GM23338 (cell line): Measurements from ENCODE around the gene YPEL4. TPM values are rescaled to one million over a fixed set of nuclear protein-coding genes. Genes with fewer than 3 reads are reported as not detected.

Experiments used
- ATAC-seq: fragments of 200-7000 bp; cut with Tn5 transposase; 3 replicates; pipeline ENCODE4 v1.9.1; 2020
- DNase-seq: peaks from one replicate; pipeline ENCODE4 v3.0.0-alpha.2; 2015; ENCODE audit warnings: low spot score
- H2AFZ ChIP-seq: fragments of 200-600 bp; sonication (generic); 2 replicates; pipeline ENCODE4 v1.8.0; 2016; ENCODE audit warnings: antibody characterized with exemption, mild to moderate bottlenecking, moderate library complexity
- H3F3A ChIP-seq: fragments of 200-600 bp; sonication (generic); replicated peaks from 2 replicates; pipeline ENCODE4 v1.8.0; 2017; ENCODE audit warnings: antibody characterized with exemption, mixed run types, low read depth
- H3K27ac ChIP-seq: fragments of 200-600 bp; sonication (generic); 2 replicates; pipeline ENCODE4 v1.6.1; 2016; ENCODE audit warnings: low read depth
- H3K27me3 ChIP-seq: fragments of 200-600 bp; sonication (generic); 2 replicates; pipeline ENCODE4 v1.8.0; 2016; ENCODE audit warnings: mild to moderate bottlenecking, mixed run types, moderate library complexity; ENCODE audit not compliant: insufficient read depth
- H3K36me3 ChIP-seq: fragments of 200-600 bp; sonication (generic); 2 replicates; pipeline ENCODE4 v1.8.0; 2016; ENCODE audit warnings: mild to moderate bottlenecking; ENCODE audit not compliant: insufficient read depth
- H3K4me1 ChIP-seq: fragments of 200-600 bp; sonication (generic); 2 replicates; pipeline ENCODE4 v1.8.0; 2016; ENCODE audit warnings: mild to moderate bottlenecking, moderate library complexity; ENCODE audit not compliant: insufficient read depth
- H3K4me2 ChIP-seq: fragments of 200-600 bp; sonication (generic); 2 replicates; pipeline ENCODE4 v1.7.1; 2017; ENCODE audit warnings: mixed run types
- H3K4me3 ChIP-seq: fragments of 200-600 bp; sonication (generic); 2 replicates; pipeline ENCODE4 v1.6.1; 2016; ENCODE audit warnings: mixed run types
- H3K79me2 ChIP-seq: fragments of 200-600 bp; sonication (generic); replicated peaks from 2 replicates; pipeline ENCODE4 v1.8.0; 2017; ENCODE audit warnings: mild to moderate bottlenecking; ENCODE audit not compliant: insufficient read depth
- H3K9me2 ChIP-seq: fragments of 200-600 bp; sonication (generic); 2 replicates; pipeline ENCODE4 v1.8.0; 2017; ENCODE audit not compliant: insufficient read depth
- H4K20me1 ChIP-seq: fragments of 200-600 bp; sonication (generic); replicated peaks from 2 replicates; pipeline ENCODE4 v1.8.0; 2017; ENCODE audit warnings: mild to moderate bottlenecking; ENCODE audit not compliant: insufficient read depth
- H3K27ac Mint-ChIP-seq: 2 replicates; pipeline ENCODE4 v1.8.0; 2020; ENCODE audit warnings: inconsistent platforms, mild to moderate bottlenecking, moderate library complexity, mixed read lengths
- H3K27me3 Mint-ChIP-seq: 3 replicates; pipeline ENCODE4 v1.8.0; 2022; ENCODE audit warnings: low read depth, mild to moderate bottlenecking, moderate library complexity, mixed read lengths, inconsistent platforms; ENCODE audit not compliant: insufficient read depth, poor library complexity
- H3K36me3 Mint-ChIP-seq: 3 replicates; pipeline ENCODE4 v1.8.0; 2021; ENCODE audit warnings: low read depth, mild to moderate bottlenecking, inconsistent platforms, moderate library complexity, mixed read lengths
- H3K4me1 Mint-ChIP-seq: 3 replicates; pipeline ENCODE4 v1.8.0; 2020; ENCODE audit warnings: mild to moderate bottlenecking, inconsistent platforms, mixed read lengths
- H3K4me3 Mint-ChIP-seq: 3 replicates; pipeline ENCODE4 v1.8.0; 2021; ENCODE audit warnings: moderate library complexity, mild to moderate bottlenecking, inconsistent platforms, mixed read lengths
- H3K9me3 Mint-ChIP-seq: 3 replicates; pipeline ENCODE4 v1.8.0; 2020; ENCODE audit warnings: moderate library complexity, mild to moderate bottlenecking, inconsistent platforms, mixed read lengths
- CREB1 ChIP-seq: fragments of 250-450 bp; sonication (Bioruptor Pico); IDR thresholded peaks from 2 replicates; pipeline ENCODE4 v1.5.0; 2020; ENCODE audit warnings: low read depth, mild to moderate bottlenecking, moderate library complexity
- CTCF ChIP-seq, 2 experiments: fragments of 200-600 bp in 1 of 2; sonication (generic) in 1 of 2; conservative IDR thresholded peaks; 2 replicates each; pipeline versions ENCODE4 v1.5.1 to v1.6.1; 2016 to 2017; ENCODE audit warnings: antibody characterized with exemption in 2 of 2, low read depth in 2 of 2, mild to moderate bottlenecking in 2 of 2, moderate library complexity in 1 of 2
- EZH2 ChIP-seq: fragments of 200-600 bp; sonication (generic); IDR thresholded peaks from one replicate; pipeline ENCODE4 v1.8.0; 2017; ENCODE audit warnings: antibody characterized with exemption, mild to moderate bottlenecking, low read depth; ENCODE audit not compliant: unreplicated experiment
- EZH2phosphoT487 ChIP-seq: fragments of 200-600 bp; sonication (generic); IDR thresholded peaks from one replicate; pipeline ENCODE4 v1.8.1; 2018; ENCODE audit warnings: antibody characterized with exemption; ENCODE audit not compliant: unreplicated experiment
- JUNB ChIP-seq: IDR thresholded peaks from one replicate; pipeline ENCODE4 v1.6.1; 2016; ENCODE audit warnings: antibody characterized with exemption; ENCODE audit not compliant: unreplicated experiment
- NANOG ChIP-seq: IDR thresholded peaks from 2 replicates; pipeline ENCODE4 v1.6.1; 2016; ENCODE audit warnings: antibody characterized with exemption, borderline replicate concordance
- STAT1 ChIP-seq: IDR thresholded peaks from one replicate; pipeline ENCODE4 v1.6.1; 2016; ENCODE audit warnings: antibody characterized with exemption; ENCODE audit not compliant: unreplicated experiment
- ZNF114 ChIP-seq: fragments of 250-450 bp; sonication (Bioruptor Pico); IDR thresholded peaks from 2 replicates; pipeline ENCODE4 v1.5.0; 2020; ENCODE audit warnings: mild to moderate bottlenecking, moderate library complexity
- ZNF331 ChIP-seq: fragments of 250-450 bp; sonication (Bioruptor Pico); IDR thresholded peaks from 2 replicates; pipeline ENCODE4 v1.5.0; 2020; ENCODE audit warnings: low read depth, mild to moderate bottlenecking, moderate library complexity
- polyA plus RNA-seq: library from polyadenylated mRNA; unstranded; fragments of >200 nt; fragmentation: Nextera tagmentation; extraction: Ambion mirVana; gene quantifications from 2 replicates; pipeline ENCODE4 v1.2.1, GENCODE V29; 2016
- total RNA-seq: library from RNA; depleted of rRNA; stranded (reverse); fragments of >200 nt; shearing (Covaris generic); gene quantifications from 2 replicates; pipeline ENCODE4 v1.2.3, GENCODE V29; 2014
- TF ChIP-seq, protein P1 (sequence below): fragments of 250-450 bp; sonication (Bioruptor Pico); IDR thresholded peaks from 2 replicates; pipeline ENCODE4 v1.5.0; 2020; ENCODE audit warnings: mild to moderate bottlenecking, moderate library complexity

The YPEL4 gene
- total and polyA plus RNA-seq, 2 experiments from 2014 or later = 1.1 TPM; not detected in 1

DNA sequence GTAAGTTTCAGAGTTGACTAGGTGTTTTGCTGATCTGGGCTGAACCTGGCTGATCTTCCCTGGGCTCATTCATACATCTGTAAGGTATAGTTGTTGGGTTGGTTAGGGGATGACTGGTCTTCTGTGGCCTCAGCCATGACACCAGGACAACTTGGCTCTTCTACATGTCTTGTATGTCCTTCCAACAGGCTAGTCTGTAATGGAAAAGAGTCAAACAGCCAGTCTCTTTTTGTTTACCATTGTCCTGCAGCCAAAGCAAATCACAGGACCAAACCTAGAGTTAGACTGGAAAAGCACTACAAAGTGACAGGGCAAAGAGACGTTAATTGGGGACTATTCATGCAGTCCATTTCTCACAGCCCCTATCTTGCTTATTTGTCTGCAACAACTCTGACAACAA is 34.4 kb downstream of the YPEL4 start (continued):
- TF ChIP-seq STAT1 = no peak
- no peak for TF ChIP-seq ZNF114
- no peak for TF ChIP-seq NANOG
- TF ChIP-seq CREB1 (CRISPR knock-in tag) = no peak
- no peak for TF ChIP-seq EZH2phosphoT487

DNA sequence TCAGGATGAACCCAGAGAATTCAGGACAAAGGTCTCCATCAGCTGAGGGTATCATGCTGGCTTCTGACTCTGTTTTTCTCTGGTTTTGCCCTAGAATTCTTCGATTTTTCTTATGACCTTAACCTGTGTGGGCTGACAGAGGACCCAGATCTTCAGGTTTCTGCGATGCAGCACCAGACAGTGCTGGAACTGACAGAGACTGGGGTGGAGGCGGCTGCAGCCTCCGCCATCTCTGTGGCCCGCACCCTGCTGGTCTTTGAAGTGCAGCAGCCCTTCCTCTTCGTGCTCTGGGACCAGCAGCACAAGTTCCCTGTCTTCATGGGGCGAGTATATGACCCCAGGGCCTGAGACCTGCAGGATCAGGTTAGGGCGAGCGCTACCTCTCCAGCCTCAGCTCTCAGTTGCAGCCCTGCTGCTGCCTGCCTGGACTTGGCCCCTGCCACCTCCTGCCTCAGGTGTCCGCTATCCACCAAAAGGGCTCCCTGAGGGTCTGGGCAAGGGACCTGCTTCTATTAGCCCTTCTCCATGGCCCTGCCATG is 35.4 kb downstream of the YPEL4 start:
- Mint-ChIP-seq H3K36me3 (peaks cover 34% of the 10 kb centered on the region), H3K4me3 (no peak overlapping the region), H3K27ac (no peak overlapping the region), H3K4me1 (peaks cover 9% of the 10 kb centered on the region; the same call in 2 of the 3 replicates), H3K27me3 (peaks cover 10% of the 10 kb centered on the region), H3K9me3 (peaks cover 3% of the 10 kb centered on the region; the same call in 2 of the 3 replicates)
- Histone ChIP-seq H3K4me2 (no peak overlapping the region), H2AFZ (no peak overlapping the region), H3K4me3 (no peak overlapping the region), H3K27me3 (no peaks in the 10 kb centered on the region), H3K4me1 (0 out of 2 replicates have a peak, but pooled peaks cover 6% of the 10 kb centered on the region), H3K27ac (no peak overlapping the region), H3F3A (0 out of 2 replicates have a peak, but pooled peaks cover 6% of the 10 kb centered on the region), H3K36me3 (no peaks in the 10 kb centered on the region), H3K79me2 (no peaks in the 10 kb centered on the region), H4K20me1 (no peaks in the 10 kb centered on the region), H3K9me2 (no peaks in the 10 kb centered on the region)
- DNase-seq = no peak
- ATAC-seq = peak; percentile 55
- no peak for TF ChIP-seq CREB1 (CRISPR knock-in tag)
- no peak for TF ChIP-seq JUNB
- no peak for TF ChIP-seq ZNF114
- no peak for TF ChIP-seq STAT1
- TF ChIP-seq ZNF331 = no peak
- no peak for TF ChIP-seq NANOG
- no peak for TF ChIP-seq CTCF (conservative IDR thresholded peaks at IDR 0.05; ENCODE audit: low read depth in 2 of 2)
- TF ChIP-seq, protein P1, sequence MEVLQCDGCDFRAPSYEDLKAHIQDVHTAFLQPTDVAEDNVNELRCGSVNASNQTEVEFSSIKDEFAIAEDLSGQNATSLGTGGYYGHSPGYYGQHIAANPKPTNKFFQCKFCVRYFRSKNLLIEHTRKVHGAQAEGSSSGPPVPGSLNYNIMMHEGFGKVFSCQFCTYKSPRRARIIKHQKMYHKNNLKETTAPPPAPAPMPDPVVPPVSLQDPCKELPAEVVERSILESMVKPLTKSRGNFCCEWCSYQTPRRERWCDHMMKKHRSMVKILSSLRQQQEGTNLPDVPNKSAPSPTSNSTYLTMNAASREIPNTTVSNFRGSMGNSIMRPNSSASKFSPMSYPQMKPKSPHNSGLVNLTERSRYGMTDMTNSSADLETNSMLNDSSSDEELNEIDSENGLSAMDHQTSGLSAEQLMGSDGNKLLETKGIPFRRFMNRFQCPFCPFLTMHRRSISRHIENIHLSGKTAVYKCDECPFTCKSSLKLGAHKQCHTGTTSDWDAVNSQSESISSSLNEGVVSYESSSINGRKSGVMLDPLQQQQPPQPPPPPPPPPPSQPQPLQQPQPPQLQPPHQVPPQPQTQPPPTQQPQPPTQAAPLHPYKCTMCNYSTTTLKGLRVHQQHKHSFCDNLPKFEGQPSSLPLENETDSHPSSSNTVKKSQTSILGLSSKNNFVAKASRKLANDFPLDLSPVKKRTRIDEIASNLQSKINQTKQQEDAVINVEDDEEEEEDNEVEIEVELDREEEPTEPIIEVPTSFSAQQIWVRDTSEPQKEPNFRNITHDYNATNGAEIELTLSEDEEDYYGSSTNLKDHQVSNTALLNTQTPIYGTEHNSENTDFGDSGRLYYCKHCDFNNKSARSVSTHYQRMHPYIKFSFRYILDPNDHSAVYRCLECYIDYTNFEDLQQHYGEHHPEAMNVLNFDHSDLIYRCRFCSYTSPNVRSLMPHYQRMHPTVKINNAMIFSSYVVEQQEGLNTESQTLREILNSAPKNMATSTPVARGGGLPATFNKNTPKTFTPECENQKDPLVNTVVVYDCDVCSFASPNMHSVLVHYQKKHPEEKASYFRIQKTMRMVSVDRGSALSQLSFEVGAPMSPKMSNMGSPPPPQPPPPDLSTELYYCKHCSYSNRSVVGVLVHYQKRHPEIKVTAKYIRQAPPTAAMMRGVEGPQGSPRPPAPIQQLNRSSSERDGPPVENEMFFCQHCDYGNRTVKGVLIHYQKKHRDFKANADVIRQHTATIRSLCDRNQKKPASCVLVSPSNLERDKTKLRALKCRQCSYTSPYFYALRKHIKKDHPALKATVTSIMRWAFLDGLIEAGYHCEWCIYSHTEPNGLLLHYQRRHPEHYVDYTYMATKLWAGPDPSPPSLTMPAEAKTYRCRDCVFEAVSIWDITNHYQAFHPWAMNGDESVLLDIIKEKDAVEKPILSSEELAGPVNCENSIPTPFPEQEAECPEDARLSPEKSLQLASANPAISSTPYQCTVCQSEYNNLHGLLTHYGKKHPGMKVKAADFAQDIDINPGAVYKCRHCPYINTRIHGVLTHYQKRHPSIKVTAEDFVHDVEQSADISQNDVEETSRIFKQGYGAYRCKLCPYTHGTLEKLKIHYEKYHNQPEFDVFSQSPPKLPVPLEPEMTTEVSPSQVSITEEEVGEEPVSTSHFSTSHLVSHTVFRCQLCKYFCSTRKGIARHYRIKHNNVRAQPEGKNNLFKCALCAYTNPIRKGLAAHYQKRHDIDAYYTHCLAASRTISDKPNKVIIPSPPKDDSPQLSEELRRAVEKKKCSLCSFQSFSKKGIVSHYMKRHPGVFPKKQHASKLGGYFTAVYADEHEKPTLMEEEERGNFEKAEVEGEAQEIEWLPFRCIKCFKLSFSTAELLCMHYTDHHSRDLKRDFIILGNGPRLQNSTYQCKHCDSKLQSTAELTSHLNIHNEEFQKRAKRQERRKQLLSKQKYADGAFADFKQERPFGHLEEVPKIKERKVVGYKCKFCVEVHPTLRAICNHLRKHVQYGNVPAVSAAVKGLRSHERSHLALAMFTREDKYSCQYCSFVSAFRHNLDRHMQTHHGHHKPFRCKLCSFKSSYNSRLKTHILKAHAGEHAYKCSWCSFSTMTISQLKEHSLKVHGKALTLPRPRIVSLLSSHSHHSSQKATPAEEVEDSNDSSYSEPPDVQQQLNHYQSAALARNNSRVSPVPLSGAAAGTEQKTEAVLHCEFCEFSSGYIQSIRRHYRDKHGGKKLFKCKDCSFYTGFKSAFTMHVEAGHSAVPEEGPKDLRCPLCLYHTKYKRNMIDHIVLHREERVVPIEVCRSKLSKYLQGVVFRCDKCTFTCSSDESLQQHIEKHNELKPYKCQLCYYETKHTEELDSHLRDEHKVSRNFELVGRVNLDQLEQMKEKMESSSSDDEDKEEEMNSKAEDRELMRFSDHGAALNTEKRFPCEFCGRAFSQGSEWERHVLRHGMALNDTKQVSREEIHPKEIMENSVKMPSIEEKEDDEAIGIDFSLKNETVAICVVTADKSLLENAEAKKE (CRISPR knock-in tag) = no peak
- no peak for TF ChIP-seq EZH2
- TF ChIP-seq EZH2phosphoT487 = no peak
